PFSK-1 (cell line): ENCODE data around the gene SLC44A5.

Experiments used
- FOXP2 ChIP-seq: optimal IDR thresholded peaks from 2 replicates; pipeline ENCODE3; 2011; ENCODE audit warnings: borderline replicate concordance, control low read depth, inconsistent platforms; ENCODE audit not compliant: insufficient read depth; ENCODE audit errors: extremely low read length, extremely low read depth
- POLR2AphosphoS5 ChIP-seq: IDR thresholded peaks from 2 replicates; pipeline ENCODE4 v1.6.1; 2012; ENCODE audit warnings: low read depth, mild to moderate bottlenecking, control low read depth, low read length, moderate library complexity
- REST ChIP-seq, 2 experiments: IDR thresholded peaks; 2 replicates each; pipeline versions ENCODE4 v1.6.1 to v1.8.0; 2011 to 2012; ENCODE audit warnings: low read depth in 2 of 2, low read length in 2 of 2, control low read depth in 1 of 2, inconsistent platforms in 1 of 2, mild to moderate bottlenecking in 1 of 2, moderate library complexity in 1 of 2; ENCODE audit not compliant: insufficient read depth in 1 of 2
- SIN3A ChIP-seq: IDR thresholded peaks from 2 replicates; pipeline ENCODE4 v1.6.1; 2012; ENCODE audit warnings: mild to moderate bottlenecking, low read length, moderate library complexity, borderline replicate concordance; ENCODE audit not compliant: insufficient read depth

- TF ChIP-seq POLR2AphosphoS5 (no peak), REST (IDR thresholded peaks at IDR 0.05; ENCODE audit: insufficient read depth in 1 of 2, low read depth in 2 of 2, low read length in 2 of 2) (no peak), SIN3A (no peak), FOXP2 (no peak)
Measured at GRCh38 chr1:75330624-75331023, 280.3 kb downstream of the SLC44A5 start.
